ENCODE measurements around the gene RAB39B.
"Not testable (repeated sequence)": the region's sequence is repeated elsewhere in the genome, so short reads cannot be mapped to it uniquely, and the experiment has no call there.

Gene RAB39B, protein sequence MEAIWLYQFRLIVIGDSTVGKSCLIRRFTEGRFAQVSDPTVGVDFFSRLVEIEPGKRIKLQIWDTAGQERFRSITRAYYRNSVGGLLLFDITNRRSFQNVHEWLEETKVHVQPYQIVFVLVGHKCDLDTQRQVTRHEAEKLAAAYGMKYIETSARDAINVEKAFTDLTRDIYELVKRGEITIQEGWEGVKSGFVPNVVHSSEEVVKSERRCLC

GRCh38 chrX:155263854-155264628 is at the start of gene RAB39B:
RAB39B (minus strand) TSS chrX:155264491; CDS start chrX:155264288, 203 bp downstream.
- DNase-seq = peak; percentile 84

DNA sequence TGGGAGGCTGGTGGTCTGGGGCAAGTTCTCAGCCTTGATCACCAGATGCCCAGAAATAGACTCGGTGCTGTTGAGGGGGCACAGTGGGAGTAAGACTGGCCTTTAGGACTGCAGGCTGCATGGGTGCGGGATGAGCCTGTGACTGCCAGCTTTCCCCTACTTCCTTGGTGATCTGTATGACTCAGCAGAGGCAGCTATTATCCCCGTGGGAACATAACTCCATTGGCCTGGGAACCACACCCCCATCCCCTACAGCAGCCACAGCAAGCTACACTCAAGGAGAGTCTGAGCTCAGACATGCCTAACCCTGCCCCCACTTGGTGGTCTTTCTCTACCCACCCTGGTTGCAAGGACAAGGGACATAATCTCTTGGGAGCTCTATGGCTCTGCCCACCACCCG is 49.5 kb upstream of the RAB39B start:
- DNase-seq = no peak

GRCh38 chrX:155293771-155294170 is 29.5 kb upstream of the RAB39B start:
- no peak for DNase-seq

GRCh38 chrX:155279873-155280272 is 15.6 kb upstream of the RAB39B start:
- no peak for DNase-seq

DNA sequence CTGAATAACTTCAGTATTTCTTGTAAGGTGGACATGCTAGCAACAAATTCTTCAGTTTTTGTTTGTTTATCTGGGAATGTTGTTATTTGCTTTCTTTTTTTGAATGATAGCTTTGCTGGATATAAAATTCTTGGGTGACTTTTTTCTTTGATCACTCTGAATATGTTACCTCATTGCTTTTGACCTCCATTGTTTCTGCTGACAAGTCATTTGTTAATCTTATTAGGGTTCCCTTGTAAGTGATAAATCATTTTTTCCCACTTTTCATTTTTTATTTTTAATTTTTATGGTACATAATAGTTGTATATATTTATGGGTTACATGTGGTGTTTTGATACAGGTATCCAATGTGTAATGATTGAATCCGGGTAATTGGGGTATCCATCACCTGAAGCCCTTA is 6.7 kb upstream of the RAB39B start:
- DNase-seq = no peak

- not testable (repeated sequence) for DNase-seq
Measured at GRCh38 chrX:155267995-155268394, 3.7 kb upstream of the RAB39B start.

DNA sequence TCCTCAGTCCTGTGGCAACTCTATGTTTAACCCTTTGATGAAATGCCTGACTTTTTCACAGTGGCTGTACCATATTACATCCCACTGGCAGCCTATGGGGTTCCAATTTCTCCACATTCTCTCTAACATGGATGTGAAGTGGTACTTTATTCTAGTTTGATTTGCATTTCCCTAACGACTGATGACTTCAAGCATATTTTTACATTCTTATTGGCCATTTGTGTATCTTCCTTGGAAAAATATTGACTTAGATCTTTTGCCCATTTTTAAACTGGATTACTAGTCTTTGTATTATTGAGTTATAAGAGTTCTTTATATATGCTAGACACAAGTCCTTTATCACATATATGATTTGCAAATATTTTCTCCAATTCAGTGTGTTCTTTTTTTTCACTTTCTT is 2.1 kb upstream of the RAB39B start:
- no peak for DNase-seq

DNA sequence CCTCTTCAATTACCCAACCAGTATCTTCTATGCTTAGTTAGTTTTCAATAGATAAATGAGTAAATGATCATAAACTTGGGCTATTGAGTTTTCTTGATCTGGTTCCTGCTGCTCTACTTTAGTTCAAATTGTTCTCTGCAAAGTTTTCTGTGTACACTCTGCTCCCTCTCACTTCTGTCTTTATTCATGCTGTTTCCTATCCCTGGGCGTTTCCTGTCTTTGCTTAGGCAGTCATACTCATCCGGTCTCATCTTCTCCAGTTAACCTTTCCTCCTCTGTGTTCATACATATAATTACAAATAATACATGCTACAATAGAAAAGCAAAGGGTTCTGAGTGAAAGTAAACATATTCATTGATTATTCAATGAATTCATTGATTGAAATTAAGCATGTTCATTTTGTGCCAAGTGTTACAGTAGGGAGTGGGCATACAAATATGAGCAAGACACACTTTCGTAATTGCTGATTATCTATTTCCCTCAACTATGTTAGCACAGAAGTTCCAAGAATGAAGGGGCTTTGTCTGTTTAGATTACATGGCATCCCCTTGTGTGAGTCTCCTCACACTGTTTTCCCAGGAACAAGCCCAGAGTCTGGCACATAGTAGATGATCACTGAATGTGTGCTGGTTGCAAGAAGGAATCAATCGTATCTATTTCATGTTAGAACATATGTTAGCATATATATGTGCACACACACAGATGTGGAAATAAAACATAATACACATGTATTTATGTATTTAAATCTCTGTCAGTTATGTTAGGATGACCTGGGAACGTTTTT is 1.1 kb downstream of the RAB39B start:
- no peak for DNase-seq

- DNase-seq = no peak
Measured at GRCh38 chrX:155259752-155260151, 4.5 kb downstream of the RAB39B start.

GRCh38 chrX:155251391-155251790 is 12.9 kb downstream of the RAB39B start:
- no peak for DNase-seq

GRCh38 chrX:155247497-155247896 is 16.8 kb downstream of the RAB39B start:
- no peak for DNase-seq

GRCh38 chrX:155246748-155247147 is 17.5 kb downstream of the RAB39B start:
- no peak for DNase-seq

DNA sequence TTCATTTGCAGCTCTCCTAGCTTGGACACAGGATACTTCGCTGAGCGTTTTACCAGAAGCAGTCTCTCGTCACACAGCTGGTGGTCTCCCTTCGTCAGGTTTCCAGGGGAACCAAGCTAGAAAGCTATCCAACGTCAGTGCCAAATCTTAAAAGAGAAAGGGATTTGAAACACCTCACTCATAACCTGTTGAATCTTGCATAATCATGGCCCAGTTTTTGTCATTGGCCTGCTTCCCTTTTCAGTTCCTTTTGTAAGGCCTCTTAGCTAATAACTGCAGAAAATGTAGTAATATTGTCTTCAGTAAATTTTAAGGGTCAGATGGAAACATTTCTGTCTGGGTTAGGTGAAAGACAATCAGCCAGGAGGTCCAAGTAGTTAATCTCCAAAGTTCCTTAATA is 22.0 kb downstream of the RAB39B start:
- no peak for DNase-seq

DNA sequence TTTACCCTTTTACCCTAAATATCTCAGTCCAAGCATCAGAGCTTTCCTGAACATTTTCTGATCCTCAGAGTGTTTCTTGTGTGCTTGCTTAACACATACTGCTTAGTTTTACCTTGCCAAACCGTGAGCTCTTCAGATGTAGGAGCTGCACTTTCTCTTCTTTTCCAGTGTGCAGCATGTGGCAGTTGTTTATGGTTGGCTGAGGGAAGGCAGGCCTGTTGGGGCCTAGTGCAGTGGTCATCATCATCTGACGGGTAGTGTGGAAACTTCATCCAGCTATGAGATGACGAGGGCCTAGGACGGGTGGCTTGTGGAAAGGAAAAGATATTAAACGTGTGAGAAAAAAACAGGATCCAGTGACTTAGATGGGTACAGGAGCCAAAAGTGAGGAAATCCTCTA is 26.6 kb downstream of the RAB39B start:
- DNase-seq = no peak

- no peak for DNase-seq
Measured at GRCh38 chrX:155235891-155236290, 28.4 kb downstream of the RAB39B start.

- DNase-seq = no peak
Measured at GRCh38 chrX:155231163-155231562, 33.1 kb downstream of the RAB39B start.

DNA sequence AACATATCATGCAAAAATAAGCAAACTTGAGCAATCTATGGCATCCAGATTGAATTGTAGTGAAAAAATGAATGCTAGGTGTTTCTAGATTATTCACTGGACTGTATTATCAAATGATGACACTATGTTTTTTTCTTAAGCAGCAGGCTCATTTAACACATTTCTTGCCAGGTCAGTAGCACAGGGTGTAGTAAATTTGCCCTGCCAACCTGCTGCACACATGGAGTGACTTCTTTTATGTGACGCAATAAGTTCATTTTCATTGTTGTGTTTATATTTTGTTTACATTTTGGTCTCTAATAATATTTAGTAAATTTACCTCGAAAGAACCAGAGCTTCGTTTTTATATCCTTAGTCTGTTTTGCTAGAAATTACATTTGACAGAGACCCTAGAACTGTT is 38.5 kb downstream of the RAB39B start:
- DNase-seq = no peak

DNA sequence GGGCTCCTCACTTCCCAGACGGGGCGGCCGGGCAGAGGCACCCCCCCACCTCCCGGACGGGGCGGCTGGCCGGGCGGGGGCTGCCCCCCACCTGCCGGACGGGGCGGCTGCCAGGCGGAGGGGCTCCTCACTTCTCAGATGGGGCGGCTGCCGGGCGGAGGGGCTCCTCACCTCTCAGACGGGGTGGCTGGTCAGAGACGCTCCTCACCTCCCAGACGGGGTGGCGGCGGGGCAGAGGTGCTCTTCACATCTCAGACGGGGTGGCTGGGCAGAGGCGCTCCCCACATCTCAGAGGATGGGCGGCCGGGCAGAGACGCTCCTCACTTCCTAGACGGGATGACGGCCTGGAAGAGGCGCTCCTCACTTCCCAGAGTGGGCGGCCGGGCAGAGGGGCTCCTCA is 40.5 kb downstream of the RAB39B start:
- not testable (repeated sequence) for DNase-seq

GRCh38 chrX:155221351-155221750 is 42.9 kb downstream of the RAB39B start:
- DNase-seq = no peak

- DNase-seq = no peak
Measured at GRCh38 chrX:155218777-155219176, 45.5 kb downstream of the RAB39B start.

DNA sequence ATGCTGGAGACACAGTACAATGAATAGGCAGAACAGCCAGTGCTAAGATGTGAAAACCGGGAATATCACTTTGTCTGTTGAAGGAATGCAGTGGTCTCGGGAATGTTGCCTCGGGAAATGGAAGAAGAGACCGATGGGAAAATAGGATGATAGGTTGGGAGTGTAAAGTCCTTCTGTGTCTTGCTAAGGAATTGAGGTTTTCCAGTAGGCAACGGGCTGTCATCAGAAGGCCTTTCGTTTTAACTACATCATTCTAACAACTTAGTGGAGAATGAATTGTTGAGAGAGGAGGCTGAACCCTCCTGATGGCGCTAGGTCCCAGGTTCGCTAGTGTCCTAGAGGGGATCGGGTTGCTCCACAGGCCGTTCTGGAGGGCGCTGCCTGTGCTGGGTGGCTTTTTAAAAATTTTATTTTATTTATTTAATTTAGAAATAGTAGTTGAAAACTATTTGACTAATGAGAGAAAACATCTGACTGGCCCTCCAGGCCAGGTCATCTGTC is 47.3 kb downstream of the RAB39B start:
- no peak for DNase-seq

- DNase-seq = peak; percentile 97
Measured at GRCh38 chrX:155216179-155216939, 47.9 kb downstream of the RAB39B start, which contains the start of gene VBP1. VBP1 (plus strand) TSS chrX:155216460; CDS start chrX:155216483, 23 bp downstream.
